IPS-NIHi11 (cell line): ENCODE data around the gene MPPED2.
"Not testable (repeated sequence)": the region's sequence is repeated elsewhere in the genome, so short reads cannot be mapped to it uniquely, and the experiment has no call there.

Experiments used
- DNase-seq: peaks from one replicate; pipeline ENCODE4 v3.0.0; 2012; ENCODE audit warnings: mixed read lengths, low spot score

The MPPED2 gene

GRCh38 chr11:30578406-30578805 is 7.7 kb downstream of the MPPED2 start:
- no peak for DNase-seq

GRCh38 chr11:30573951-30574350 is 12.2 kb downstream of the MPPED2 start:
- no peak for DNase-seq

GRCh38 chr11:30568931-30569330 is 17.2 kb downstream of the MPPED2 start:
- no peak for DNase-seq

- no peak for DNase-seq
These were observed 18.5 kb downstream of the MPPED2 start for GRCh38 chr11:30567644-30568043.

- DNase-seq: no peak
These were observed 19.0 kb downstream of the MPPED2 start for GRCh38 chr11:30567120-30567519.

- no peak for DNase-seq
These were observed 19.7 kb downstream of the MPPED2 start for GRCh38 chr11:30566482-30566881.

- no peak for DNase-seq
These were observed 21.1 kb downstream of the MPPED2 start for GRCh38 chr11:30565027-30565426.

GRCh38 chr11:30561691-30562415 is 24.3 kb downstream of the MPPED2 start:
- DNase-seq: no peak

GRCh38 chr11:30560206-30561106 is 25.7 kb downstream of the MPPED2 start:
- DNase-seq: peak; percentile 32

GRCh38 chr11:30559004-30559403 is 27.1 kb downstream of the MPPED2 start:
- DNase-seq: no peak

- not testable (repeated sequence) for DNase-seq
These were observed 31.6 kb downstream of the MPPED2 start for GRCh38 chr11:30554587-30554986.

- no peak for DNase-seq
These were observed 32.5 kb downstream of the MPPED2 start for GRCh38 chr11:30553521-30554110.

GRCh38 chr11:30552839-30553238 is 33.3 kb downstream of the MPPED2 start:
- DNase-seq: no peak

- no peak for DNase-seq
These were observed 36.1 kb downstream of the MPPED2 start for GRCh38 chr11:30550022-30550542.

- no peak for DNase-seq
These were observed 36.6 kb downstream of the MPPED2 start for GRCh38 chr11:30549565-30549964.

GRCh38 chr11:30546334-30546733 is 39.8 kb downstream of the MPPED2 start:
- DNase-seq: no peak

- DNase-seq: no peak
These were observed 40.6 kb downstream of the MPPED2 start for GRCh38 chr11:30545507-30545906.

GRCh38 chr11:30543066-30543465 is 43.1 kb downstream of the MPPED2 start:
- DNase-seq: no peak

- DNase-seq: no peak
These were observed 45.4 kb downstream of the MPPED2 start for GRCh38 chr11:30540781-30541180.

GRCh38 chr11:30538251-30538650 is 47.9 kb downstream of the MPPED2 start:
- no peak for DNase-seq

GRCh38 chr11:30535818-30536217 is 50.3 kb downstream of the MPPED2 start:
- DNase-seq: no peak

GRCh38 chr11:30533445-30533947 is 52.7 kb downstream of the MPPED2 start:
- DNase-seq: no peak
